HG02798 (cell line): Measurements from ENCODE around the gene MARVELD1.
A peak's percentile ranks its signal among the peaks of the same experiment; 100 is the strongest.

Source experiments
- ATAC-seq: cut with Tn5 transposase; IDR thresholded peaks from one replicate; pipeline ENCODE4 v1.9.1; 2021; ENCODE audit warnings: mild to moderate bottlenecking; ENCODE audit not compliant: unreplicated experiment, poor library complexity

MARVELD1 gene

GRCh38 chr10:97748116-97748515, 34.6 kb downstream of the MARVELD1 start:
- no peak for ATAC-seq

DNA sequence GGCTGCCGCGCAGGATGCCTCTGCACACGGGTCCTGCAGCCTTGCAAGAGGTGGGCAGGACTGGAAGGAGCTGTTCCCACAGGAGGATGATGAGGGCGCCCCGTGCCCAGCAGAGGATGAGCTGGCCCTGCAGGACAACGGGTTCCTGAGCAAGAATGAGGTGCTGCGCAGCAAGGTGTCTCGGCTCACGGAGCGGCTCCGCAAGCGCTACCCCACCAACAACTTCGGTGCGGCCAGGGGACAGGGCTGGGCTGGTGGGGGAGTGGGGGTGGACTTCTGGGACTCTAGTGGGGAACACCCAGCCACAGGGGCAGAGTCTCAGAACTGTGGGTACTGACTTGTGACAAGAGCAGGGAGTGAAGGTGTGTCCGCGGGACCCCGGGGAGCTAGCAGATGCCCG, 39.4 kb downstream of the MARVELD1 start:
- no peak for ATAC-seq

- ATAC-seq = no peak
These were observed 41.2 kb downstream of the MARVELD1 start for GRCh38 chr10:97754726-97755125.

DNA sequence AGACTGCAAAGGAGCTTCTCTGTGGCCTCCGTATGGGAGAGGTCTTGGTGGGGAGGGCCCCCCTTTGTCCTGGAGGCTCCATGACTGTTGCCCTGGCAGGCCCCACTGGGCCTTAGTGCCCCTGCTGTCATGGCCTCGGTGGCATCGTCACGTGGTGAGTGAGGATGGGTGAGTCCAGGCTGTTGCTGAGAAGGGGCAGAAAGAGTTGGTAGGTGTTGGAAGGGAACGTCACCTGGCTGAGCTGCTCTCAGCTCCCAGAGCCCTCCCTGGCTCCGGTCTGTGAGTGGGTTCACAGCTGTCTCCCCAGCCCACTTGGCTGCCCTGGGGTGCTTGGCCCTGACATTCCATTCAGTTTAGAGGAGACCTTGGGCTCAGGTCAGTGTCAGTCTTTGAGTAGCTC, 42.2 kb downstream of the MARVELD1 start:
- no peak for ATAC-seq

- no peak for ATAC-seq
These were observed 43.9 kb downstream of the MARVELD1 start for GRCh38 chr10:97757471-97757870.

GRCh38 chr10:97759158-97759887, 45.8 kb downstream of the MARVELD1 start:
- peak; percentile 56 for ATAC-seq

- no peak for ATAC-seq
These were observed 46.4 kb downstream of the MARVELD1 start for GRCh38 chr10:97759946-97760345.

DNA sequence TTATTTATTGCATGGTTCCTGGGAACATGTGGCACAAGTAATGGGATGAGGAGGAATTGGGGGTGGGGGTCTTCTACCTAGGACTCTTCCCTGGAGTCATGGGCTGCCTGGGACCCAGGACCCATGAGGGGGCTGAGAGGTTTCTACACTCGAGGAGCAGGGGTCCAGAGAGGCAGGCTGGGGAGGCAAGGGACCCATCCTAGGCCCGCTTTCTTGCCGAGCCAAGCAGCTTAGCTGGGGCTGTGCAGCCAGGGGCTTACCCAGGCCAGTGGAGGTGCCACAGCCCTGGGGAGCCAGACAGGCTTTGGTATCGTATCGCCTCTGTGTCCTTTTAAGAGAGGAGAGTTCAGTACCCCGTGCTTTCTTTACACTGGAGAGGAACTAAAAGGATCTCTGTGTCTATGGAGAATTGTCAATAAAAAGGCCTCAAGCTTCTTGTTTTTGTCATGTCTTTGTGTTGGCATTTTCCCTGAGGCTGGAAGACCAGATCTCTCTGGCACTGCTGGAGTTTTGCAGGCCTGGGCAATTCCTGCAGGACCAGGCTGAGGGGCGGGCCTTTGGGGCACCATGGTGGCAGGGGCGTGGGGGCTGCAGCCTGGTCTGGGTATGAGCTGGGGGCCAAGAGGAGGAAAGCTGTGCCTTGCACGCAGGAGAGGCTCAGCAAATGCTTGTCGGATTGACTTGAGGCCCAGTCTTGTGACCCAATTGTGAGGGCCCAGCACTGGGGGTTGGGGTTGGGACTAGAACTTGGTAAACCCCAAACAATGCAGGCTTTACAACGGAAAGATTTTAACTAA, 47.1 kb downstream of the MARVELD1 start:
- ATAC-seq = no peak

DNA sequence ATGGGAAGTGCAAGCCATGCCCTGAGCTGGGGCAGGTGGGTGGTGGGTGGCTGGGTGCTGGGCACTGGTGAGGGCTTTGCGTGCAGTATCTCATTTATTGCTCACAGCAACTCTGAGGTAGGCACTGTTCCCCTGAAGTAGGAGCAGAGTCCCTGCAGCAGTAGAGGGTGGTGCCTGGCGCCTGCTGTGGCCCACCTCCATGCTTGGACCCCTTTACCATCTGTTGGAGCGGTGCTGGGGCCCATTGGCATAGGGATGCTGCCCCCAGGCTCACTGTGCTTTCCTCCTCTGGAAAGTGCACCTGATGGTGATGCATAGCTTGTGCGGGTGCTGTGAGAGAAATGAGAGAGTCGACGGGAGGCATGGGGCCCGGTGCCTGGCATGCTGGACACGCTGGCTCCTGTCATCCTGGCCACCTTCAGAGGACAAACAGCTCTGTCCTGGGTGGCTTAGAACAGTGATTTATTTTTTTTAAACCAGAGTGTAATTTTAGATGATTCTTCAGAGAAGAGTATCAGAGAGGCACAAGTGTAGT, 47.9 kb downstream of the MARVELD1 start:
- no peak for ATAC-seq

GRCh38 chr10:97762056-97762455, 48.5 kb downstream of the MARVELD1 start:
- ATAC-seq = no peak

- no peak for ATAC-seq
These were observed 49.3 kb downstream of the MARVELD1 start for GRCh38 chr10:97762816-97763215.

DNA sequence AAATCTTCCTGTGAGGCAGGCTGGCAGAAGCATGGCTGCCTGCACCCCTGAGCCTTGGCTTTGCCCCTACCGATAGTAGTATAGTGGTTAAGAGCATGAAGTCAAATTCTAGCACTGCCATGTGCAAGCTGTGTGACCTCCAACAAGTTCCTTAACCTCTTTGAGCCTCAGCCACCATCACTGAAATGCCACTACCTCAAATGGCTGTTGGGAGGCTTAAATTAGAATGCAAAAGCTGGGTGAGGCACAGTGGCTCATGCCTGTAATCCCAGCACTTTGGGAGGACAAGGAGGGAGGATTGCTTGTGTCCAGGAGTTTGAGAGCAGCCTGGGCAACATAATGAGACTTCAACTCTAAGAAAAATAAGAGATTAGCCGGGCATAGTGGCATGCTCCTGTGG, 49.9 kb downstream of the MARVELD1 start:
- ATAC-seq = no peak

GRCh38 chr10:97763947-97764346, 50.4 kb downstream of the MARVELD1 start:
- no peak for ATAC-seq

GRCh38 chr10:97764519-97764931, 51.0 kb downstream of the MARVELD1 start:
- no peak for ATAC-seq

DNA sequence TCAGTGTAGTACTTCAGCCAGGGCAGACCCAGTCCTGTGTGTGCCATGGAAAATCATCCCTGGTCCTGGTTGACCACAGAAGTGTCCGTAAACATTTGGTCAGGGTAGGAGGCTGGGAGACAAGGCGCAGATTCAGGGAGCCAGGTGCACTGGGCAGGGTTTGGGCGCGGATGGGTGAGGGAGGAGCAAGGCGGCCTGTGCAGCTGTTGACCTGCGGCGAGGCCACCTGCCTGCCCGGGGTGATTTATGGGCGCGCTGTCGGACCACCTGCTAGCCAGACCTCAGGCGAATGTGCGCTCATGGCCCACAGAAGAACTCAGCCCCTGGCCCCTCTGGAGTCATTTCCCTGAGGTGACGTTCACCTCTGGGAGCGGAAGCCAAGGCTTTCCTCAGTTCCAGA, 51.7 kb downstream of the MARVELD1 start:
- ATAC-seq = no peak

GRCh38 chr10:97766106-97766810, 52.7 kb downstream of the MARVELD1 start:
- ATAC-seq = no peak

DNA sequence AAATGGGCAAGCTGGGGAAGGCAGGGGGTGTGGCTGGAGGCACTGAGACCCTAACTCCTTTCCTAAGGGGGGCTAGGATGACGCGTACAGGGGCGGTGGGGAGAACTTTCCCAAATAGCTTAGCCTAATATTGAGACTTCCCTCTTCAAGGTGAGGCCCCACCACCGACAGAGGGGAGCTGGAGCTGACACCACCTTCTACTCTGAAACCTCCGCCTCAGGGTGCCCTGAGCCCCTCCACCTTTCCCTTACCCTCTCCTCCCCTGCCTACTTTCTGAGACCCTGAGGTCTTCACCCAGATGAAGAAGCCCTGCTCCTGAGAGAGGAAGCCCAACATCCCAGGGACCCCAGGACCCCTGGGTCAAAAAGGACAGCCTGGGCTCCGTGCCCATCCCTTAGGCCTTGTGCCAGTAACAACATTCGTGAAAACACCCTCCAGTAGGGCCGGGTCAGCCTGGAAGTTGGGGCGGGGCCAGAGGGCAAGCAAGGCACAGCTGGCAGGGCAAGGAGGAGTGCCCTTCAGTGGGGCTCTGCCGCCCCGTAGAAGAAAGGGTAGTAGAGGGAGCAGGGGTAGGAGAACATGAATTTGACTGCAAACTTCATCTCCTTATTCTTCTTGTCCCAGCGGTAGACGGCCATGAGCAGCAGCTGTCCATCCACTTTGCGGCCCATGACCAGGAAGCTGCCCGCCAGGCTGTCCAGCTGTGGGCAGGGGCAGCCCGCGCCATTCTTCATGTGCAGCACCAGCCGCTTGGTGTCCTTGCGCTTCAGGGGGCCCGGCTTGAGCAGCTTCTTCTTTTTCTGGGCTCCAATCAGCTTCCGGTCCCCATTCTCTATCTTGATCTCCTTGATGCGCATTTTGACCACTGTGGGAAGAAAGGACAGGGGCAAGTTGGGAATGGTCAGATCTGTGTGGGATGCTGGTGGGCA, 53.7 kb downstream of the MARVELD1 start:
- ATAC-seq = no peak
